Endothelial cell of umbilical vein (primary cell): ENCODE results near the gene RAMP2.

ENCODE experiments used
- EZH2 ChIP-seq: IDR thresholded peaks from 2 replicates; pipeline ENCODE4 v1.6.1; 2012; ENCODE audit warnings: borderline replicate concordance, low read depth, mild to moderate bottlenecking, moderate library complexity, low read length, inconsistent platforms; ENCODE audit not compliant: severe bottlenecking
- JUN ChIP-seq: IDR thresholded peaks from 2 replicates; pipeline ENCODE4 v1.6.1; 2011; ENCODE audit warnings: borderline replicate concordance, low read depth; ENCODE audit not compliant: insufficient read length, insufficient read depth
- POLR2A ChIP-seq: IDR thresholded peaks from 2 replicates; pipeline ENCODE4 v1.6.1; 2012; ENCODE audit warnings: low read depth, mild to moderate bottlenecking, control low read depth, low read length
- POLR2AphosphoS5 ChIP-seq: IDR thresholded peaks from 2 replicates; pipeline ENCODE4 v1.6.1; 2012; ENCODE audit warnings: low read depth, mild to moderate bottlenecking, control low read depth, low read length, moderate library complexity; ENCODE audit not compliant: insufficient read depth
- TF ChIP-seq, protein P1 (sequence below), 2 donors: IDR thresholded peaks; 1 replicate in 1 of 2; 2 replicates in 1 of 2; pipeline ENCODE4 v1.5.1; 2011; ENCODE audit warnings: low read length in 2 of 2, mild to moderate bottlenecking in 2 of 2, moderate library complexity in 2 of 2, control low read depth in 1 of 2, inconsistent platforms in 1 of 2, low read depth in 1 of 2; ENCODE audit not compliant: insufficient read depth in 1 of 2; ENCODE audit errors: extremely low read depth in 1 of 2

- TF ChIP-seq POLR2AphosphoS5 (no peak), POLR2A (no peak), JUN (no peak), EZH2 (no peak)
- TF ChIP-seq, protein P1, sequence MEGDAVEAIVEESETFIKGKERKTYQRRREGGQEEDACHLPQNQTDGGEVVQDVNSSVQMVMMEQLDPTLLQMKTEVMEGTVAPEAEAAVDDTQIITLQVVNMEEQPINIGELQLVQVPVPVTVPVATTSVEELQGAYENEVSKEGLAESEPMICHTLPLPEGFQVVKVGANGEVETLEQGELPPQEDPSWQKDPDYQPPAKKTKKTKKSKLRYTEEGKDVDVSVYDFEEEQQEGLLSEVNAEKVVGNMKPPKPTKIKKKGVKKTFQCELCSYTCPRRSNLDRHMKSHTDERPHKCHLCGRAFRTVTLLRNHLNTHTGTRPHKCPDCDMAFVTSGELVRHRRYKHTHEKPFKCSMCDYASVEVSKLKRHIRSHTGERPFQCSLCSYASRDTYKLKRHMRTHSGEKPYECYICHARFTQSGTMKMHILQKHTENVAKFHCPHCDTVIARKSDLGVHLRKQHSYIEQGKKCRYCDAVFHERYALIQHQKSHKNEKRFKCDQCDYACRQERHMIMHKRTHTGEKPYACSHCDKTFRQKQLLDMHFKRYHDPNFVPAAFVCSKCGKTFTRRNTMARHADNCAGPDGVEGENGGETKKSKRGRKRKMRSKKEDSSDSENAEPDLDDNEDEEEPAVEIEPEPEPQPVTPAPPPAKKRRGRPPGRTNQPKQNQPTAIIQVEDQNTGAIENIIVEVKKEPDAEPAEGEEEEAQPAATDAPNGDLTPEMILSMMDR (IDR thresholded peaks at IDR 0.05; ENCODE audit: extremely low read depth in 1 of 2, insufficient read depth in 1 of 2, low read depth in 1 of 2, low read length in 2 of 2), result no peak
These were observed 48.2 kb downstream of the RAMP2 start for GRCh38 chr17:42809250-42809649.
